Measurements from ENCODE around the gene DNMBP.

Gene DNMBP

DNA sequence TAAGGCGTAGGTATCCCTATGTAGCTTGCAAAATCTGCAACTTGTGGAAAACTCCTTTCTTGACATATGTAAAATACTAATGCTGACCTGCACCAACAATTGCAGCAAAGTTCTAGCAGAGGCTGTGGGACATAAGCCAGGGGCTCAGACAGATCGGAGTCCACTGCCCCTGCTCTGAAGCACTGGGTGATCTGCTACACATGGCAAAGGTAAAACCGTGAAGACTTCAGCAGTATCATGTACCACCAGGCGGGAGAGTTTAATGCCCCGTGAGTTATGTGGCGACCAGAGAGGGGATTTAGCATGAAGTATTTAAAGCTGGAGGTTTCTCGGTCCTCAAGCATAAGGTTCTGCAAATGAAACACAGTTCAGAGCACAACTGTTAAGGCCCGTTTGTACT is 150.9 kb downstream of the DNMBP start:
- no CpG with 5 or more reads among the region's 8 CpGs for WGBS (ENCODE audit: insufficient coverage, insufficient read length)
- Histone ChIP-seq H3K4me3 (ENCODE audit: low read length) (no peak overlapping the region), H3K27ac (ENCODE audit: low read length) (no peak overlapping the region), H3K36me3 (ENCODE audit: control insufficient read depth, insufficient read depth, low read length) (no peaks in the 10 kb centered on the region), H3K9me3 (ENCODE audit: control insufficient read depth, insufficient read depth, low read length) (no peaks in the 10 kb centered on the region), H3K4me1 (ENCODE audit: control insufficient read depth, insufficient read depth, low read length) (no peaks in the 10 kb centered on the region), H3K27me3 (ENCODE audit: control insufficient read depth, insufficient read depth, low read length) (no peaks in the 10 kb centered on the region)
- DNase-seq (ENCODE audit: low read depth, low spot score) = no peak

DNA sequence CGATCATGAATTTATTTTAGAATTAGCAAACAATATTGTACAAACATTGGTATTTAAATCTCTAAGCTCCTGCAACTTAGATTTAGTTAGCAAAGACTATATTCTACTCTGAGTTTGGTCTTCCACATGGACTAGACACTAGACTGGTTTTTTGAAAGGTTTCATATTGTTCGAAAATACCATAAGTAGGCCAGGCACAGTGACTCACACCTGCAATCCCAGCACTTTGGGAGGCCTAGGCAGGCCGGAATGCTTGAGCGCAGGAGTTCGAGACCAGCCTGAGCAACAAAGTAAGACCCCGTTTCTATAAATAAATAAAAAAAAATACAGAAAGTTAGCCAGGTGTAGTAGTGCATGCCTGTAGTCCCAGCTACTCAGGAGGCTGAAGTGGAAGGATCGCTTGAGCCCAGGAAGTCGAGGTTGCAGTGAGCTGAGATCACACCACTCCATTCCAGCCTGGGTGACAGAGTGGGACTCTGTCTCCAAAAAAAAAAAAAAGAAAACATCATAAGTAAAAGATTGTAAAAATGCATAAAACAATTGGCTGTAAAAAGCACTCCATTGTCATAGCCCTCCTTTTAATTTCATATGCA is 154.2 kb downstream of the DNMBP start:
- no CpG with 5 or more reads among the region's 8 CpGs for WGBS (ENCODE audit: insufficient coverage, insufficient read length)
- Histone ChIP-seq H3K36me3 (ENCODE audit: control insufficient read depth, insufficient read depth, low read length) (no peaks in the 10 kb centered on the region), H3K27ac (ENCODE audit: low read length) (no peak overlapping the region), H3K4me3 (ENCODE audit: low read length) (no peak overlapping the region), H3K9me3 (ENCODE audit: control insufficient read depth, insufficient read depth, low read length) (no peaks in the 10 kb centered on the region), H3K27me3 (ENCODE audit: control insufficient read depth, insufficient read depth, low read length) (no peaks in the 10 kb centered on the region), H3K4me1 (ENCODE audit: control insufficient read depth, insufficient read depth, low read length) (peaks cover 1% of the 10 kb centered on the region; the same call in 1 of the 2 replicates)
- no peak for DNase-seq (ENCODE audit: low read depth, low spot score)

DNA sequence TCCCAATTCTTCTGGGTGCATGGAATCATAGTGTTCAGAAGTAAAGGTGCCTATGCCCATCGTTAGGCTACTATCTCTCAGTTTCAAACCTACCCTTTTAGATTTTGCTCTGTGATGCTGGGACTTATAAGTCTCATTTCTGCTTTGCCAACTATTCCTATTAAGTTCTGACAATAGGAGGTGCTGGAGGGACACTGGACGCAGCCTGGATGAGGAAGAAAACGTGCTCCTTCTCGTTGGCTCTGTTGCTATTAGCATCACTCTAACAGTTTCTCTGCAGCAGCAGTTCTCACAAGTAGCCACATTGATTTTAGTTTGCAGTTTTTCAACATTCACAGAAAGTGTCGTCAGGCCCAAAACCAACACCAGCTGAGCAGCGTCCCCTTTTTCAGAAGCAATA is 154.9 kb downstream of the DNMBP start:
- no peak overlapping the region for H3K4me3 ChIP-seq (ENCODE audit: low read length)
- no CpG with 5 or more reads among the region's 6 CpGs for WGBS (ENCODE audit: insufficient coverage, insufficient read length)

DNA sequence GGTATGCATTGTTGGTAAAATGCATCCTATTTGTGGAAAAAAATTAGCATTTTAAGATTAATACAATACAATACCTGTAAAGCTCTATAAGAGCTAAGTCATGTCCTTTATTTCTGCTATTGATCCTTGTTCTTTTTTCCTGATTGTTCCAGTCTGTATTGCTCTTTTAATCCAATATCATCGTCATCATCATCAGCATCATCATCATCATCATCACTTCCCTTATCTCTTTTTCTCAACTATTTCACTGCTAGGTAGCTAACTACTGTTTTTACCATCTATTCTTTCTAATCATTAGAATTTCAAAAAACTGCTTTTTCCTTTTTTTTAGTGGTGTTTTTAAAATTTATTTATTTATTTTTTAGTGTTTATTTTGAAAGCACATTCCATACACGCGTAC is 156.1 kb downstream of the DNMBP start:
- 100% methylated on average over 1 of the region's 3 CpGs for WGBS (ENCODE audit: insufficient coverage, insufficient read length)
- no peak for DNase-seq (ENCODE audit: low read depth, low spot score)
- Histone ChIP-seq H3K4me3 (ENCODE audit: low read length) (no peak overlapping the region), H3K27ac (ENCODE audit: low read length) (no peak overlapping the region), H3K27me3 (ENCODE audit: control insufficient read depth, insufficient read depth, low read length) (no peaks in the 10 kb centered on the region), H3K4me1 (ENCODE audit: control insufficient read depth, insufficient read depth, low read length) (peaks cover 5% of the 10 kb centered on the region; the same call in 1 of the 2 replicates), H3K36me3 (ENCODE audit: control insufficient read depth, insufficient read depth, low read length) (no peaks in the 10 kb centered on the region), H3K9me3 (ENCODE audit: control insufficient read depth, insufficient read depth, low read length) (no peaks in the 10 kb centered on the region)

More for the DNA sequence above, 154.9 kb downstream of the DNMBP start:
- no peaks in the 10 kb centered on the region for H3K36me3 ChIP-seq (ENCODE audit: control insufficient read depth, insufficient read depth, low read length)
- DNase-seq (ENCODE audit: low read depth, low spot score) = no peak
- no peaks in the 10 kb centered on the region for H3K27me3 ChIP-seq (ENCODE audit: control insufficient read depth, insufficient read depth, low read length)
- peaks cover 4% of the 10 kb centered on the region; the same call in 1 of the 2 replicates for H3K4me1 ChIP-seq (ENCODE audit: control insufficient read depth, insufficient read depth, low read length)
- no peaks in the 10 kb centered on the region for H3K9me3 ChIP-seq (ENCODE audit: control insufficient read depth, insufficient read depth, low read length)
- no peak overlapping the region for H3K27ac ChIP-seq (ENCODE audit: low read length)

DNA sequence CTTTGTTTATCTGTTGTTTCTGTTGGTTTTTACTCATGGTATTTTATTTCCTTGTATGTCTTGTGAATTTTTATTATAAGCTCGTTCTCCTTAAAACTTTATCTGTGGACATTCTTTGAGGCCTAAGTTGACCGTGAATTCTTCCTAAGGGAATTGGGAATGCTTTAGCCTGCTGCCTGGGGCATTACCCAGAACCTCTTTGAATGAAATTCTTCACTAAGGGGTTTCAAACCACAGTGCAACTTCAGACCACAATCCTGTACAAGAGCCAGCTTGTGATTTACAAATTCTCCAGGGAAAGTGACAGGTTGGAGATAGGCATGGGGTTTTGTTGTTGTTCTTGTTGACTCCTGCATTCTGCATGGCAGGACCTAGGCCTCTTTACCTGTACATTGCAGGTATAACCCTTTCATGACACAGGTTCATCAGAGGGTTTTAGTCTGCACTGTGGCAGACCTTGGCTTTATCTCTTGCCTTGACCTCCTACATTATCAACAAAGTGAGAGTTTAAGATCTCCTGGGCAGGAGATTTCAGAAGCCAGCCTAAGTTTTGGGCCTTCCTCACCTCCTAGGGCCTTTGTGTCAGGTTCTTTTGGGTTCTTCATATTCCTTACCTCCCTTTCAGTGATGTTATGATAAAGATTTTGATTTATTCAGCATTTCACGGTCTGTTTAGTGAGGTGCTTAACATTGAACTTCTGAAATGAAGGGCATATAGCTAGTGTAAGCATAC is 157.1 kb downstream of the DNMBP start:
- Histone ChIP-seq H3K4me3 (ENCODE audit: low read length) (no peak overlapping the region), H3K4me1 (ENCODE audit: control insufficient read depth, insufficient read depth, low read length) (peaks cover 5% of the 10 kb centered on the region; the same call in 1 of the 2 replicates)
- WGBS (ENCODE audit: insufficient coverage, insufficient read length) = no CpG with 5 or more reads among the region's 3 CpGs

DNA sequence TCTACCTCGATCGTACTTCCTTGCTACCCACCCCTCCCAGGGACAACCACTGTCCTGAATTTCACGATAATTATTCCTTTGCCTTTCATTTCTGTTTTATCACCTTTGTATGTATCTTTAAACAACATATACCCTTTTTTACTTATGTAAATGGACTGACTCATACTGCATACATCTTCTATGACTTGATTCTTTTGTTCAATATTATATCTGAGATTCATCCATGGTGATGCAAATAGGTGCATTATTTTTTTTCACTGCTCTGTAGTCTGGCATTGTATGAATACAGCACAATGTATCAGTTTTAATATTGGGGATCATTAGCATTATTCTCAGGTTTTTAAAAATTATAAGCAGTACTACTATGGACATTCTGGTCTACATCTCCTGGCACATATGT is 157.9 kb downstream of the DNMBP start:
- DNase-seq (ENCODE audit: low read depth, low spot score) = no peak
- no peak overlapping the region for H3K4me3 ChIP-seq (ENCODE audit: low read length)
- H3K27me3 ChIP-seq (ENCODE audit: control insufficient read depth, insufficient read depth, low read length) = no peaks in the 10 kb centered on the region
- peaks cover 5% of the 10 kb centered on the region; the same call in 1 of the 2 replicates for H3K4me1 ChIP-seq (ENCODE audit: control insufficient read depth, insufficient read depth, low read length)
- no CpG with 5 or more reads among the region's 3 CpGs for WGBS (ENCODE audit: insufficient coverage, insufficient read length)
- no peak overlapping the region for H3K27ac ChIP-seq (ENCODE audit: low read length)
- no peaks in the 10 kb centered on the region for H3K36me3 ChIP-seq (ENCODE audit: control insufficient read depth, insufficient read depth, low read length)
- no peaks in the 10 kb centered on the region for H3K9me3 ChIP-seq (ENCODE audit: control insufficient read depth, insufficient read depth, low read length)

More for the DNA sequence above, 157.1 kb downstream of the DNMBP start:
- no peak for DNase-seq (ENCODE audit: low read depth, low spot score)
- no peaks in the 10 kb centered on the region for H3K27me3 ChIP-seq (ENCODE audit: control insufficient read depth, insufficient read depth, low read length)
- no peaks in the 10 kb centered on the region for H3K9me3 ChIP-seq (ENCODE audit: control insufficient read depth, insufficient read depth, low read length)
- no peak overlapping the region for H3K27ac ChIP-seq (ENCODE audit: low read length)
- no peaks in the 10 kb centered on the region for H3K36me3 ChIP-seq (ENCODE audit: control insufficient read depth, insufficient read depth, low read length)

DNA sequence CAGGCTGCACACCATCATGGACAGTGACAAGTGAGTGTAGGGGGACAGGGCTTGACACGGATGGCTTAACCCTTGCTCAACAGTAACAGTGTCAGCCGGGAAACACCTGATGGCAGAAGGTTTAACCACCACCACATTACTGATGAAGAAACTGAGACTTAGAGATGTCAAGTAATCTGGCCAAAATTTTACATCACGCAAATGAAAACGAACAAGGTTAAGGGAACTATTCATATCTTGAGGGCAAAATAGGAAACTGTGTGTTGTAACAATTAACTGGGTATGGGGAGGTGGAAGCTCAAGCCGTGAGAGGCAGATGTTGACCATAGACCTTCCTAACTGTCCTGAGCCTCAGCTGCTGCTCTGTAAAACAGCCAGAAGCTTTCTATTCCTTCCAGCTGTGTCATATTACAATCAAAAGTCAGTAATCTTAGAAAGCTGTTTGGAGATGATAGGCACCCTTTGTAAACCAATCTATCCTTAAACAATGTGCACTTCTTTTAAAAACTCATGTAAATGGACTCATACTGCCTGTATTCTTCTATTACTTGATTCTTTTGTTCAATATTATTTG is 158.9 kb downstream of the DNMBP start:
- WGBS (ENCODE audit: insufficient coverage, insufficient read length) = no CpG with 5 or more reads among the region's 5 CpGs
- no peak for DNase-seq (ENCODE audit: low read depth, low spot score)
- Histone ChIP-seq H3K9me3 (ENCODE audit: control insufficient read depth, insufficient read depth, low read length) (no peaks in the 10 kb centered on the region), H3K36me3 (ENCODE audit: control insufficient read depth, insufficient read depth, low read length) (no peaks in the 10 kb centered on the region), H3K4me3 (ENCODE audit: low read length) (no peak overlapping the region), H3K27ac (ENCODE audit: low read length) (no peak overlapping the region), H3K27me3 (ENCODE audit: control insufficient read depth, insufficient read depth, low read length) (no peaks in the 10 kb centered on the region), H3K4me1 (ENCODE audit: control insufficient read depth, insufficient read depth, low read length) (peaks cover 5% of the 10 kb centered on the region; the same call in 1 of the 2 replicates)

DNA sequence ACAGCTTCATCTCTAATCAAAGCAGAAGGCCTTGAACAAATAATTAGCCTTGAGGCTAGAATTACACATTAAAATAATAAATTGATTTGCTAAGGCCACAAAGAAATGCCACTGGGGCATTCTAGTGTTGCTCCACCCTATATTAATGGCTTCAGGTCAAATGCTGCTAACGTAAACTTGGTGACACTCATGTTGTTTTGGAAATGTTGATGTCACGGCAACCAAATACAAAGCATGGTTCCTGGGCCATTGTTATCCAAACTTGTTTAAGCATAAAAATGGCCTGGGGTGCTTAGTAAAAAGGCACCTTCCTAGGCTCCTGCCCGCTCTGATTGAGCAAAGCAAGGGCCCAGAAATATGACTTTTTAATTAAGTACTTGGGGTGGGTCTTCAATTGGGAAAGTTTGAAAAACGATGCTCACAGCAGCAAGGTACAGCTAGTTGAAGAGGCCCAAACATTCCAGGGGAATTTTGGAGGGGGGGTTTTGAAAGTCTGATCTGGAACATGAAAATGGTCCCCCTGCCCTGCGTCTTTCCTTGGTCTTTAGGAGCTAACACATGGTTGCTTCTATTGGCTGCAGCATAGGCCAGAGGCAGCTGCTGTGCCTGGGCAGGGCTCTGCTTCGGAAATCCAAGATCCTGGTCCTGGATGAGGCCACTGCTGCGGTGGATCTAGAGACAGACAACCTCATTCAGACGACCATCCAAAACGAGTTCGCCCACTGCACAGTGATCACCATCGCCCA is 159.6 kb downstream of the DNMBP start:
- Histone ChIP-seq H3K27ac (ENCODE audit: low read length) (no peak overlapping the region), H3K4me1 (ENCODE audit: control insufficient read depth, insufficient read depth, low read length) (peaks cover 5% of the 10 kb centered on the region; the same call in 1 of the 2 replicates), H3K36me3 (ENCODE audit: control insufficient read depth, insufficient read depth, low read length) (no peaks in the 10 kb centered on the region), H3K4me3 (ENCODE audit: low read length) (no peak overlapping the region), H3K9me3 (ENCODE audit: control insufficient read depth, insufficient read depth, low read length) (no peaks in the 10 kb centered on the region), H3K27me3 (ENCODE audit: control insufficient read depth, insufficient read depth, low read length) (no peaks in the 10 kb centered on the region)
- DNase-seq (ENCODE audit: low read depth, low spot score) = peak; percentile 64
- WGBS (ENCODE audit: insufficient coverage, insufficient read length) = no CpG with 5 or more reads among the region's 11 CpGs

DNA sequence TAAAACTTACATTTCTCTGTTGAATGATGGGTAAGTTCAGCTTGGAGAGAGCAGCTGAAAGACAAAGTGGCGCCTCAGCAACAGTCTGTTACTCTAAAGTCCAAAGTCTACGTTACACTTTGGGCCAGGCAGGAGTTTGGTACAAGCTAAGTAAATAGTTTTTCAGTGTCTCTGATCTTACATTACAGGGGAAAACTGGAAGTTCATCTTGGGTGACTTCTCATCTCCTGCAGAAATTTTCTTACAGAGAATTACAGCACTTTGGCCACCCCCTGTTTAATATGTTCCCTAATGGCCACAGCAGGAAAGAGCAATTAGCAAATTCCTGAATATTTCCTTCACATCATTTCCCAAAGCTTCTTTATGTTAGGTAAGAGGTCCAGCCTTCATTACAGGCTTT is 160.2 kb downstream of the DNMBP start:
- H3K27me3 ChIP-seq (ENCODE audit: control insufficient read depth, insufficient read depth, low read length) = no peaks in the 10 kb centered on the region
- no peak overlapping the region for H3K27ac ChIP-seq (ENCODE audit: low read length)
- peaks cover 5% of the 10 kb centered on the region; the same call in 1 of the 2 replicates for H3K4me1 ChIP-seq (ENCODE audit: control insufficient read depth, insufficient read depth, low read length)
- WGBS (ENCODE audit: insufficient coverage, insufficient read length) = no CpG with 5 or more reads among the region's 2 CpGs
- H3K36me3 ChIP-seq (ENCODE audit: control insufficient read depth, insufficient read depth, low read length) = no peaks in the 10 kb centered on the region
- no peak overlapping the region for H3K4me3 ChIP-seq (ENCODE audit: low read length)
- DNase-seq (ENCODE audit: low read depth, low spot score) = no peak
- no peaks in the 10 kb centered on the region for H3K9me3 ChIP-seq (ENCODE audit: control insufficient read depth, insufficient read depth, low read length)

DNA sequence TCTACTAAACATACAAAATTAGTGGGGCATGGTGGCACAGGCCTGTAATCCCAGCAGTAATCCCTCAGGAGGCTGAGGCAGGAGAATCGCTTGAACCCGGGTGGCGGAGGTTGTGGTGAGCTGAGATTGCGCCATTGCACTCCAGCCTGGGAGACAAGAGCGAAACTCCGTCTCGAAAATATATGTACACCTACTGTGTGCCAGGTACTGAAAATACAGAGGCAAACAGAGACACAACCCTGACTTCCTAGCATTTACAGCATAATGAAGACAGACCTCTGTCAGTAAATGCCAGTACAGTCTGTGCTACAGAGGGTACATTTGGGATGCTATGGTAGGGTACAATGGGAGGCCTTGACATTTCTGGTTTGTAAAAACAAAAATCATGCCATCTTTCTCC is 160.7 kb downstream of the DNMBP start:
- Histone ChIP-seq H3K27ac (ENCODE audit: low read length) (no peak overlapping the region), H3K4me1 (ENCODE audit: control insufficient read depth, insufficient read depth, low read length) (peaks cover 5% of the 10 kb centered on the region; the same call in 1 of the 2 replicates), H3K36me3 (ENCODE audit: control insufficient read depth, insufficient read depth, low read length) (no peaks in the 10 kb centered on the region), H3K9me3 (ENCODE audit: control insufficient read depth, insufficient read depth, low read length) (no peaks in the 10 kb centered on the region), H3K27me3 (ENCODE audit: control insufficient read depth, insufficient read depth, low read length) (no peaks in the 10 kb centered on the region), H3K4me3 (ENCODE audit: low read length) (no peak overlapping the region)
- no CpG with 5 or more reads among the region's 7 CpGs for WGBS (ENCODE audit: insufficient coverage, insufficient read length)
- no peak for DNase-seq (ENCODE audit: low read depth, low spot score)
